GM21423 (cell line): ENCODE data around the gene FAM47E.

ENCODE experiments used
- ATAC-seq: cut with Tn5 transposase; IDR thresholded peaks from one replicate; pipeline ENCODE4 v1.9.1; 2021; ENCODE audit warnings: mild to moderate bottlenecking, moderate library complexity; ENCODE audit not compliant: unreplicated experiment

Gene FAM47E, protein sequence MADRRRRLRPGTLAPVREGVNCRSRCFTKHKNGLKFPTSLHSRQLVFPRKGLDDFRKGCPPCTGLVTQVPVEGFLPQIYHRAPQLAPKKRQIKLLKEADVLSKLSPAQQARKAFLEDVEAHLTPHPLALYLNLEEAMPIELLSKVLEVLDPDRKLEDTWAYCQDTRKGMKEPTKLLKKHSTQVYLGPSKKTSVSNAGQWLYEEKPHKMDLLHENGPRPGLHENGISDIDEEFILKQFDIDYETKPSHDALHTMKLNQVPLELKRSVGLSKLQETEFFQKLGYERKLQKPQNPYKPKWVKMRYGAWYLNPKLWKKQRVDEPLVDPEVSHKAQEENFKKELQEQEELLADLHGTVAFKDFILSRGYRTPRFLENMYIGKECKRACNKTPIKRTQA

DNA sequence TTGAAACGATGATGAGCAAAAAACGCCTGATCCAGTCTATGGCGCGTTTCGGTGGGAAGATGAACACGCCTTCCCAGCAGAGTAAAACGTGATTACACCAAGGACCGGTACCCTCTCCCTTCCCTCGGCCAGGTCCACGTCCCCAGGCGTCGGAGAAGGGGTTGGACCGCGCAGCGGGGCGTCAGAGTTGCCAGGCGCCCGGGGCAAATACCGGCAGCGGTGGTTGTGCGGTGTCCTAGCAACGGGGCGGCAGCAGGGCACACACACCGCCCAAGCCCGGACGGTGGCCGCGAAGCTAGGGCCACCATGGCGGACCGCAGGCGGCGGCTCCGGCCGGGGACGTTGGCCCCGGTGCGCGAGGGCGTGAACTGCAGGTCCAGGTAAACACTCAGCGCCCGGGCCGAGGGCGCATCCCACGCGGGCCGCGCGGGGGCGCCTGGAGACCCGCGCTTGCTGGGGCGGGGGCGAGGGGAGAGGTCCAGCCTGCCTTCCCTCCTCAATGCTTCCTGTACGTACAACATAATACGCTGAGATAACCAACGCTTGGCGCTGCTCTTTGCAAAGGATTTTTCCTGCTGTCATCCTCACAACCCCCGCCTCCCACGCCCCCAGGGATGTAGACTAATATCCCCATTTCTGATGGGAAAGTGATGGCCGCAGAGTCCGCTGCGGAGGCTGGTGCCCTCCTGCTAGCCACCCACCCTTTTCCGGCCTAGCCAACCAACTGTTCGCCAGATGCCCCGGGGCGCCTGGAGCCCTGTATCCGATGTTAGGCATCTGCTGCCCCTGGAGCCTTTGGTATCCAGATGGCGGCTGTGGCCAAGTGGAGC, at the start of gene FAM47E:
Gene FAM47E, plus strand, starts transcription at position 281 of the 830 bp plus-strand sequence. Its CDS starts 26 bp downstream, at position 307.
- no peak for ATAC-seq

DNA sequence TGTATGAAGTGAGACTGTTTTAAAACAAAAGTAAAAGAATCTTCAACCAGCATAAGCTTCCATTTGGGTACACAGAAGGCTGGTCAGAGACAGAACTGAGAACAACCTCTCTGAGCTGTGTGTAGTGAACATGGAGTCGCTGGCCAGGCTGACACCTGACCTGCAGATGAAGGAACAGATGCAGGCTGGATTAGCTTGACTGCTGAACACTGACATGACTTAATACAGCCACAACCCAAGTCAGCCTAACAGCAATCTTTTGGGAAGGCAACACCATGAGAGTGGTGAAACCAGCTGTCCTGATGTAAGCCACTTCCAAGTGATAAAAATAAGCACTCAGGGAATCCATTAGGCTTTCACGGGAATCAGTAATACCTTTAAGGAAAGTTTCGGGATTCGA, 48.0 kb upstream of the FAM47E start:
- ATAC-seq = no peak

GRCh38 chr4:76204936-76205335, 46.6 kb upstream of the FAM47E start:
- ATAC-seq = no peak

DNA sequence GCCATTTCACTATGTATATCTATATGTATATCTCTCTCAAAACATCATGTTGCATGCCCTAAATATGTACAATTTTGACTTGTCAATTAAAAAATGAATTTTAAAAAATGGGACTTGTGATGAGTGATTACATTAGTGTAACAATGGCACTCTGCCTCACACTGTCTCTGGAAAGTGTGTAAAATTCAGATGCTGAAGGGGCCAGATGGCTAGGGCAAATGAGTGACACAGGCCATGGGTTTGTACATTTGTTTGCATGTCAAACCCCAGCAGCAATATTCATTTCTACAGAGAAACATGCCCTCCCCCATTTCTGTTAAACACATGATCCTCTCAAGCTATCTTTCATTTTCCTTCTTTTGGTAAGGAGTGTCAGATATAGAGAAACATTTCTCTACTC, 46.0 kb upstream of the FAM47E start:
- ATAC-seq = no peak

- no peak for ATAC-seq
Observed at GRCh38 chr4:76206222-76206942, 45.1 kb upstream of the FAM47E start.

DNA sequence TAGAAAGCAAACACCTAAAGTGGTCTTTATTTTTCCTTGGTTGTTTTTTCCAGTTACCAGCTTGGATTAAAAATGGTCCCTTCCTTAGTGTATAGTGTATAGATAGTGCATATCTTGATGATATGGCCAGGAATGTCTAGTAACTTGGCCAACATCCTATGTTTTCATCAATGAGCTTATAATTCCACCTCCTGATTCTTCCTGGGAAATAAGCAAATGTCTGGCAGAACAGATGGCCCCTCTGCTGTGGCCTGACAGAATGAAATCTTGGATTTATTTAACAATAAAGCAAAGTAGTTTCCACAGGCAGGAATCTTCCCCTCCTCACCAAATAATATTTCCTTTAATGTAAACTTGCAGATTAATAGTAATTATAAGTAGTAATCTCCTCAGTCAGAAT, 44.0 kb upstream of the FAM47E start:
- no peak for ATAC-seq

DNA sequence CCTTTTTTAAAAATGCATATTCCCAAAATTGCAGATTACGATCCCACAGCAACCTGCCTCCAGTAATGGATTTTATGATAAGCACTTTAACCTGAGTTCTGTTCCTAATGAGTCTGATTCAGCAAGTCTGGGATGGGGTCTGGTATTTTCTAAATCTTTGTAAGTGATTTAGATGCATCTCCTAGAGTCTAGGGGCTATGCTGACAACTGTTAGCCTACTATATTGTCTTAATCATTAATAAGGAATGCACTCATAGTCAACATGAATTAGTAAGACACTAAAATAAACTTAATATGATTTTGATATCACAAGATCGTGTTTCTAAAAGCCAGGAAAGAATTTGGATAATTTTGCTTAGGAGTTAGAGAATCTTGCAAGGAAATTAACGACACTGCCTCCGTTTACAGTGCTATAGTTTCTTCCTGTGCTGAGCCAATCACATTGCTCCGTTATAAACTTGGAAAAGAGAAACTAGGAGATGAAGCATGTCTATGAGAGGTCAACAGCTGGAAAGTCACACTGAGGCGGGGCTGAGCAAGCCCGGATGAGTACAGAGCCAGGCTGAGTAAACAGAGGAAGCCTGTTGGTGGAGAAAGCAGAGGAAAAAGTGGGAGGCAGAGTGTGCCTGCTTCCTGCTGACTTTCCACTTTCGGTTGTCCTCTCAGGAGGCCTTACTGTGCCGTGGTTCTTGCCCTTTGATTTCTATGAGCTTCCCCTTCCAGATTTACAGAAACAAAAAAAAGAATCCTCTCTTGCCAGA, 43.3 kb upstream of the FAM47E start:
- no peak for ATAC-seq

- no peak for ATAC-seq
Observed at GRCh38 chr4:76209881-76210280, 41.6 kb upstream of the FAM47E start.

DNA sequence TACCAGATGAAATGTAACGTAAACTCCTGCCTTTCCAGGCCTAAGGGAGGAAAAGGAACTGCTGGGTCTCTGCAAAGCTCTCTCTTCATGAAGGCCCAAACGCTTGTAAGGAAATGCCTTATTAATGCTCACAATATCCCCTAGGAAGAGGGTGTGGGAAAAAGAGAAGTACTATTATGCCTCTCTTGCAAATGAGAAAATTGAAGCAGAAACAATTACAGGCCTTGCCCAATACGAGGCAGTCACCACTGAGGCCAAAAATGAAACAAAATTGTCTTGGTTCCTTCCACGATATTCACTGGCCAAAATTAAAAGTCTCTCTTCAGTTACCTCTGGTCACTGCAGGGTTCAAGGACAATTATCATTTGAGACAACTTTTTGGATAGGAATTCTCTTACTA, 41.1 kb upstream of the FAM47E start:
- ATAC-seq = no peak

DNA sequence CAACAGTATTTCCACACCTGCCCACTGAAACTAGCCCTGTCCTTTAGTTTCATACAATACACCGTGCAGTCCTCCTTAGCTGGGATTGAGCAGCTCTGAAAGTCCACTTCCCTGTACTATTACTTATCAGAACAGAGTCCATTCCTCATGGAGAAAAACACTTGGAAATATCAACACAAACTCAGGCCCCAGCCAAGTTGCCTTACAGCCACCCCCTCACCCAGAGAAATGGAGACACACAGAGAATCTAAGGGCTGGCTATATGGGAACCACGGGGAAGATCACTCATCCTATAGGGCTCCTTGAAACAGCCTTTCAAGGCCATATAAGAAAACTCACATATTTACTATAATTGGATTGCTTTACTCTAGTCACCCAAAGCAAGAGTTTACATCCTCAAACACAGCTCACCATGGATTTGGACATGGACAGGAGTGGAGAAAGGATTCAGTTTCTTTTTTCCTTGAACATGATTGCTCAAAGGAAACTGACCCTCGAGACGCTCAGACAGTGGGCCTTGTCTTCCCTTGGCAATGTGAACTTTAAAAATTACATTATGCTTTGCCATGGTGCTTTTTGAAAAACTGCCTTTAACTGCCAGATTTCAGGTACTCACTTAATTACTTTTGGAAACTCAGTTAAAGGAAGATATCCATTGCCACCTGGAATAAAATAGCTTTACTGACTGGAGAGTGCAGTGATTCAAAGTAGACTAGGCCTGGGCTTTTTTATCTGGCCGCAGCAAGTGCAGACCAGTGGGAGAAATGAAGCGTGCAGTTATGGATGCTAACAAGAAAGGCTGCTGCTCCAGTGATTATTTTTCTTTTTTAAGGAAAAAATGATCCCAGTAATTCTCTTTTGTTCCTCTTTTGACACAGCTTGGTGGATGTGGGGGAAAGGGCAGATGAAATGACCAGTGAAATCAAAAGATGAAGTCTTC, 39.5 kb upstream of the FAM47E start:
- no peak for ATAC-seq

DNA sequence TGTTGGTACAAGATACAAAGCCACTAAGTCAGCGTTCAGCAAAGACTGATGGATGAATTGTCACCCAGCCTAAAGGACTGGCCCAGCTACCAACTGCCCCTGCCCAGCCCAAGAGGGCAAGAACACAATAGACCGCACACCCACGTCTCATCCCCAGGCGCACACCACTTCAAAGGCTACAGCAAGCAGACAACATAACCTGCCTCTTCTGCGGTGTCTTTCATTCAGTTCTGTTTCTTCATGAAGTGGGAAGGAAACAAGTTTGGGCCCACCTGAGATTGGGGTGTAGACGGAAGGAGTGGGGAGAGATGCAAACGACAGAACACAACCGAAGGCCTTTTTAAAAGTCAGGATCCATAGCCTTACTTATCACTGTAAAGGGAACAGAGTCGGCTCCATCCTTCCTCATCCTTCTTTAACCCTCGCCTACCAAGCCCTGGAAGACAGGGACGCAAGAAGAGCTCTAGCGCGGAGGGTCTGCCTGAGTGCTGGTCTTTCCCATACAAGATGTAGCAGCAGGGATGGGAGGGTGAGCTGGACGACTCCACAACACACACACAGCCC, 38.6 kb upstream of the FAM47E start:
- no peak for ATAC-seq

GRCh38 chr4:76213415-76214176, 37.9 kb upstream of the FAM47E start, which contains the start of gene SCARB2:
Gene SCARB2 (minus strand): TSS chr4:76213824. CDS start chr4:76213543, 281 bp downstream.
- ATAC-seq = peak; percentile 69

GRCh38 chr4:76214177-76214675, 37.3 kb upstream of the FAM47E start:
- ATAC-seq = peak; percentile 0

GRCh38 chr4:76215077-76215476, 36.4 kb upstream of the FAM47E start:
- ATAC-seq = no peak

GRCh38 chr4:76216524-76216923, 35.0 kb upstream of the FAM47E start:
- ATAC-seq = no peak

DNA sequence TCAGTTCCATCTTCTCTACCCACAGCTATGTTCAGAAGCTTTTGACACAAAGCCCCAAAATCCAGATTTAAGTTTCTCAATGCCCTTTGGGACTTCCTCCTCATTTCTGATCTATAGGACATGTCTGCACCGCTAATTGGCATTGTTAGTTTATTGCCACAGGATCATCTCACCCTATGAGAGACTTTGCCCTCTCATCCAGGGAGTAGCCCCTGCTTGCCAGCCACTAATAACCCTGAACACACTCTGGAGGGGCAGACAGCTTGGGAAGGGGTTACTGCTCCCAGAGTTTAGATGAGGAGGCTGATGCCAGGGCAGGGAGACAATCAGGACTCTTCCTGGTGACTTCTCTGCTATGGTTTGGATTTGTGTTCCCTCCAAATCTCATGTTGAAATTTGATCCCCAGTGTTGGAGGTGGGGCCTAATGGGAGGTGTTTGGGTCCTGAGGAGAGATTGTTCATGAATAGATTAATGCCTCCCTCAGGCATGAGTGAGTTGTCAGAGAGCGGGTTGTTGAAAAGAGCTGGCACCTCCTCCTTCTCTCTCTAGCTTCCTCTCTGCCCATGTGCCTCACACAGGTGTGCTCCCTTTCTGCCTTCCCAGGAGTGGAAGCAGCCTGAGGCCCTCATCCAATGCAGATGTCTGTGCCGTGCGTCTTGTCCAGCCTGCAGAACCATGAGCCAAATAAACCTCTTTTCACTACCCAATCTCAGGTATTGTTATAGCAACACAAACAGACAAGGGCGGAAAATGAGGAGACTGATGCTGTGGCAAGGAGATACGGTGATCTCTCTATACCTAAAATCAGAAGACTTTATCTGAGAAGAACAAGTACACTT, 34.3 kb upstream of the FAM47E start:
- no peak for ATAC-seq

DNA sequence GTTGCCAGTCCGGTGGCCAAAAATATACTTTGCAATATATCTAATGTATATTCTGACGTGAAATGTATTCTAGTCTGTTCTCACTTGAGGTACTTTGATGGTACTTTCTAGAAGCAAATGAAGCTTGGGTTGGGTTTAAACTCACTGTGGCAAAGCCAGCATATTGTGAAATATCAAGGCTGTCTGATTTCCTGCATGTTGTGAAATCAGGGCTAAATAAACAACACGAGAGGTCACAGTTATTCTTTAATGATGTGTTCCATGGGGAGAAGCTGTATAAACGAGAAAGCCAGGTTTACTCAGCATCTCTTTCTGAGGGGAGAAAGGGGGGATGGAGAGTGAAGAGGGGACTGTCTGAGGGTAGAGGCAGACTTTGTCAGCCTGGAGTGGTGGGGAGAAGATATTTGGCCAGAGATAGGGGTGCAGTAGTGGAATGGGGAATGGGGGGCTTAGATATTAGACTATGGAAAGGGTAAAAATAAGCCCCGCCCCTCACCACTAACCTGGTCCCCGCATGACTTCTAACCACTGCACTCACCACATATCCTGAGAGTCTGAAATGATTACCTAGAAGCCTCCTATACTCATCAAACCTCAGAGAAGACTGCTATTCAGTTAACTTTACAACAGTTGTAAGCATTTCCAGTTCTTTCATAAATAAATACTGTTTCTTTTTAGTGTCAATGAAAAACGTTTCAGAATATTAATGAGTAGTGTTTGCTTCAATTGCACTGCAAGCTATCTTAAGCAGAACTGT, 32.0 kb upstream of the FAM47E start:
- no peak for ATAC-seq
